Measurements from ENCODE around the gene CLEC4G.

DNA sequence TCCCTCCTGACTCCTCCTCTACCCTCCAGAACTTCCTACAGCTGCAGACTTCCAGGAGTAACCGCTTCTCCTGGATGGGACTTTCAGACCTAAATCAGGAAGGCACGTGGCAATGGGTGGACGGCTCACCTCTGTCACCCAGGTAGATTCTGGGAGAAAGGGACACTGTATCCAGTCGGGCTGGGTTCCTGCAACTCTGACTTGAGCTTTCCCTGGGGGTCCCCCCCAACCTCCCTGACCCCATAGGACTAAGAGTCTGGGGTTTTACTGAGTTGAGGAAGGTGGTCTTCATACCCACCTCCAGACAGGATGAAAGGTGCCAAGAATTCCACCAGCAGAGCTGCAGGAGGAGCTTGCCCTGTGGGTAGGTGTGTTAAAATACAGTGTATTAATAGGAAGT, 35.6 kb upstream of the CLEC4G start:
- TF ChIP-seq, protein P1, sequence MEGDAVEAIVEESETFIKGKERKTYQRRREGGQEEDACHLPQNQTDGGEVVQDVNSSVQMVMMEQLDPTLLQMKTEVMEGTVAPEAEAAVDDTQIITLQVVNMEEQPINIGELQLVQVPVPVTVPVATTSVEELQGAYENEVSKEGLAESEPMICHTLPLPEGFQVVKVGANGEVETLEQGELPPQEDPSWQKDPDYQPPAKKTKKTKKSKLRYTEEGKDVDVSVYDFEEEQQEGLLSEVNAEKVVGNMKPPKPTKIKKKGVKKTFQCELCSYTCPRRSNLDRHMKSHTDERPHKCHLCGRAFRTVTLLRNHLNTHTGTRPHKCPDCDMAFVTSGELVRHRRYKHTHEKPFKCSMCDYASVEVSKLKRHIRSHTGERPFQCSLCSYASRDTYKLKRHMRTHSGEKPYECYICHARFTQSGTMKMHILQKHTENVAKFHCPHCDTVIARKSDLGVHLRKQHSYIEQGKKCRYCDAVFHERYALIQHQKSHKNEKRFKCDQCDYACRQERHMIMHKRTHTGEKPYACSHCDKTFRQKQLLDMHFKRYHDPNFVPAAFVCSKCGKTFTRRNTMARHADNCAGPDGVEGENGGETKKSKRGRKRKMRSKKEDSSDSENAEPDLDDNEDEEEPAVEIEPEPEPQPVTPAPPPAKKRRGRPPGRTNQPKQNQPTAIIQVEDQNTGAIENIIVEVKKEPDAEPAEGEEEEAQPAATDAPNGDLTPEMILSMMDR (IDR thresholded peaks at IDR 0.05; ENCODE audit: low read depth, low read length), result no peak
- TF ChIP-seq EZH2phosphoT487 (IDR thresholded peaks at IDR 0.05; ENCODE audit: low read depth), result no peak

Data from OCI-LY3 (cell line).